Esophagus squamous epithelium (tissue), 5 donors: ENCODE data around the gene ECE2. TPM values are rescaled to one million over a fixed set of nuclear protein-coding genes. Genes with fewer than 3 reads are reported as not detected.

Source experiments
- DNase-seq: peaks from one replicate; lab custom pipeline; 2025; lab: John Stamatoyannopoulos, UW
- H3K27ac ChIP-seq, 4 donors: fragments of 200-600 bp; sonication (generic); one replicate each; pipeline ENCODE4 v1.5.1; 2016 to 2019; ENCODE audit warnings: mild to moderate bottlenecking in 1 of 4
- H3K27me3 ChIP-seq, 4 donors: fragments of 200-600 bp; sonication (generic); 1 replicate in 3 of 4; 2 replicates in 1 of 4; pipeline versions ENCODE4 v1.5.1 to v1.6.0; 2017 to 2021; ENCODE audit warnings: antibody characterized with exemption in 1 of 4
- H3K36me3 ChIP-seq, 3 donors: fragments of 200-600 bp; sonication (generic); one replicate each; pipeline ENCODE4 v1.5.1; 2016 to 2019
- H3K4me1 ChIP-seq, 3 donors: fragments of 200-600 bp; sonication (generic); one replicate each; pipeline ENCODE4 v1.5.1; 2017 to 2019
- H3K4me3 ChIP-seq, 4 donors: fragments of 200-600 bp; sonication (generic); 1 replicate in 3 of 4; 2 replicates in 1 of 4; pipeline ENCODE4 v1.5.1; 2016 to 2019; ENCODE audit warnings: mild to moderate bottlenecking in 2 of 4, moderate library complexity in 1 of 4
- H3K9me3 ChIP-seq, 3 donors: fragments of 200-600 bp; sonication (generic); one replicate each; pipeline ENCODE4 v1.5.1; 2016 to 2019
- CTCF ChIP-seq, 6 experiments: fragments of 450-650 bp in 4 of 6; fragments of 200-600 bp in 2 of 6; sonication (generic) in 2 of 6; IDR thresholded peaks; one replicate each; pipeline ENCODE4 v1.5.1; 2016 to 2019; ENCODE audit warnings: antibody characterized with exemption in 6 of 6, mild to moderate bottlenecking in 4 of 6, moderate library complexity in 4 of 6
- POLR2A ChIP-seq, 4 donors: fragments of 450-650 bp; IDR thresholded peaks; one replicate each; pipeline ENCODE4 v1.6.1; 2017; ENCODE audit warnings: antibody characterized with exemption in 4 of 4, mild to moderate bottlenecking in 4 of 4, moderate library complexity in 3 of 4
- whole genome bisulfite sequencing, 2 donors: methylation state at CpG; one replicate each; pipeline ENCODE4 v1.1.5; 2018; 5-methylcytosine and 5-hydroxymethylcytosine counted together
- intact Hi-C: fragments of 100-400 bp; cut with DNase I; formaldehyde crosslinking; loops from one replicate; pipeline ENCODE4 v1.15.0; 2022
- total RNA-seq, 4 donors: library from RNA; depleted of rRNA; stranded (reverse); fragments of >200 nt; gene quantifications; one replicate each; pipeline ENCODE4 v1.1.0, GENCODE V29; 2016
- donor health status: DM: yes; HTN: yes; CAD: no.

ECE2 gene
- total RNA-seq, 4 donors from 2014 or later, result not detected

- H3K27me3 ChIP-seq, result no peaks in the 10 kb centered on the region
- peaks cover 9 to 23% (median 13%) of the 10 kb centered on the region in 3 donors for H3K4me1 ChIP-seq
- WGBS, 2 donors, result 48 to 64% methylated on average over 3 of the region's 3 CpGs
- peak overlapping the region in 2 of 4 donors; percentile 86 to 96 for H3K4me3 ChIP-seq
- H3K36me3 ChIP-seq, result peaks cover 24 to 53% (median 37%) of the 10 kb centered on the region in 3 donors
- TF ChIP-seq POLR2A (IDR thresholded peaks at IDR 0.05) (no peak), CTCF (IDR thresholded peaks at IDR 0.05) (no peak)
- DNase-seq, result no peak
- intact Hi-C loops, result loop anchor here (10.0 kb wide), 1 partner anchor 54 kb away; no protein-coding TSS in a partner anchor
- peak overlapping the region in 3 of 4 donors; percentile 87 to 92 (median 90) for H3K27ac ChIP-seq
- H3K9me3 ChIP-seq, result no peaks in the 10 kb centered on the region
These were observed 24.5 kb downstream of the ECE2 start for GRCh38 chr3:184300378-184300720.

GRCh38 chr3:184305577-184305976, 29.8 kb downstream of the ECE2 start:
- DNase-seq, result no peak
- H3K36me3 ChIP-seq, result peaks cover 38 to 94% (median 66%) of the 10 kb centered on the region in 3 donors

GRCh38 chr3:184306341-184306972, 30.6 kb downstream of the ECE2 start:
- TF ChIP-seq POLR2A (IDR thresholded peaks at IDR 0.05), result no peak
- TF ChIP-seq CTCF (IDR thresholded peaks at IDR 0.05), result no peak
- Histone ChIP-seq H3K9me3 (no peaks in the 10 kb centered on the region), H3K27ac (no peak overlapping the region), H3K27me3 (no peaks in the 10 kb centered on the region), H3K4me1 (no peaks in the 10 kb centered on the region), H3K4me3 (no peak overlapping the region), H3K36me3 (peaks cover 37 to 86% (median 61%) of the 10 kb centered on the region in 3 donors)
- intact Hi-C loops, result loop anchor here (10.0 kb wide), 1 partner anchor 48 kb away; no protein-coding TSS in a partner anchor
- WGBS, 2 donors, result 94% methylated on average over 4 of the region's 4 CpGs
- DNase-seq, result no peak

More at GRCh38 chr3:184305577-184305976, 29.8 kb downstream of the ECE2 start:
- H3K27me3 ChIP-seq, result no peaks in the 10 kb centered on the region
- H3K4me3 ChIP-seq, result no peak overlapping the region
- H3K4me1 ChIP-seq, result peaks cover 0 to 5% (median 2%) of the 10 kb centered on the region in 3 donors
- TF ChIP-seq POLR2A (IDR thresholded peaks at IDR 0.05) (no peak), CTCF (IDR thresholded peaks at IDR 0.05) (peak in 3 of 6 experiments; percentile 18 to 44 (median 37))
- no peaks in the 10 kb centered on the region for H3K9me3 ChIP-seq
- intact Hi-C loops, result loop anchor here (10.0 kb wide), 1 partner anchor 49 kb away; no protein-coding TSS in a partner anchor
- WGBS, 2 donors, result 38 to 45% methylated on average over 1 of the region's 1 CpG
- H3K27ac ChIP-seq, result no peak overlapping the region

- DNase-seq, result no peak
- Histone ChIP-seq H3K9me3 (no peaks in the 10 kb centered on the region), H3K4me1 (no peaks in the 10 kb centered on the region), H3K4me3 (no peak overlapping the region), H3K27me3 (no peaks in the 10 kb centered on the region), H3K36me3 (peaks cover 22 to 71% (median 47%) of the 10 kb centered on the region in 3 donors), H3K27ac (no peak overlapping the region)
- no peak for TF ChIP-seq POLR2A (IDR thresholded peaks at IDR 0.05)
- TF ChIP-seq CTCF (IDR thresholded peaks at IDR 0.05), result no peak
- intact Hi-C loops, result loop anchor here (10.0 kb wide), 1 partner anchor 47 kb away; no protein-coding TSS in a partner anchor
- 93 to 96% methylated on average over 5 to 9 of the region's 9 CpGs for WGBS, 2 donors
These were observed 32.1 kb downstream of the ECE2 start for GRCh38 chr3:184307915-184308314.

GRCh38 chr3:184308744-184309143, 32.9 kb downstream of the ECE2 start:
- 78 to 82% methylated on average over 7 of the region's 7 CpGs for WGBS, 2 donors
- no peak for DNase-seq
- Histone ChIP-seq H3K27me3 (no peaks in the 10 kb centered on the region), H3K4me3 (no peak overlapping the region), H3K9me3 (no peaks in the 10 kb centered on the region), H3K4me1 (peaks cover 0 to 2% (median 0%) of the 10 kb centered on the region in 3 donors), H3K27ac (no peak overlapping the region), H3K36me3 (peaks cover 16 to 63% (median 39%) of the 10 kb centered on the region in 3 donors)
- TF ChIP-seq CTCF (IDR thresholded peaks at IDR 0.05), result no peak
- intact Hi-C loops, result loop anchor here (10.0 kb wide), 1 partner anchor 46 kb away; no protein-coding TSS in a partner anchor
